ENCODE results near the gene RECQL5. TPM values are rescaled to one million over a fixed set of nuclear protein-coding genes. Genes with fewer than 3 reads are reported as not detected.

The RECQL5 gene
- polyA plus RNA-seq, 1 donor (not counting 4 experiments of a cell fraction or from before 2014, with no cell fraction given): 11.9 TPM

- FAIRE-seq: no peak
- no peaks in the 10 kb centered on the region for H3K4me1 ChIP-seq (ENCODE audit: control insufficient read depth, extremely low read depth, insufficient read depth, low read length)
Observed at GRCh38 chr17:75592348-75593020, 74.5 kb downstream of the RECQL5 start.

GRCh38 chr17:75591722-75592302, 75.1 kb downstream of the RECQL5 start:
- Histone ChIP-seq H4K20me1 (ENCODE audit: control insufficient read depth, extremely low read depth, insufficient read depth, low read length) (no peaks in the 10 kb centered on the region), H3K27ac (ENCODE audit: control insufficient read depth, insufficient read depth, low read length) (no peak overlapping the region), H3K4me1 (ENCODE audit: control insufficient read depth, extremely low read depth, insufficient read depth, low read length) (no peaks in the 10 kb centered on the region), H3K4me2 (ENCODE audit: control insufficient read depth, extremely low read depth, insufficient read depth, low read depth, low read length) (no peak overlapping the region), H3K9me3 (ENCODE audit: control insufficient read depth, low read depth, low read length) (no peaks in the 10 kb centered on the region), H3K36me3 (ENCODE audit: control insufficient read depth in 2 of 2, extremely low read depth in 1 of 2, insufficient read depth in 2 of 2, low read length in 2 of 2) (no peaks in the 10 kb centered on the region), H3K9me1 (ENCODE audit: control insufficient read depth, extremely low read depth, insufficient read depth, low read length) (no peaks in the 10 kb centered on the region), H3K9ac (ENCODE audit: control insufficient read depth, extremely low read depth, insufficient read depth, low read length) (no peak overlapping the region), H3K79me2 (ENCODE audit: control insufficient read depth, insufficient read depth, low read length) (no peaks in the 10 kb centered on the region), H3K4me3 (ENCODE audit: control insufficient read depth in 2 of 3, extremely low read depth in 1 of 3, insufficient read depth in 2 of 3, low read depth in 1 of 3, low read length in 3 of 3) (no peak overlapping the region), H2AFZ (ENCODE audit: control insufficient read depth, low read length) (no peak overlapping the region), H3K27me3 (ENCODE audit: control insufficient read depth, extremely low read depth, insufficient read depth, low read length) (peaks cover 41% of the 10 kb centered on the region)
- FAIRE-seq (no peak), DNase-seq (ENCODE audit: low read depth, low spot score) (no peak)
- TF ChIP-seq EZH2 (IDR thresholded peaks at IDR 0.05; ENCODE audit: low read length) (no peak), CTCF (optimal IDR thresholded peaks at IDR 0.05 in 1 of 3, IDR thresholded peaks at IDR 0.05 in 1 of 3, conservative IDR thresholded peaks at IDR 0.05 in 1 of 3; ENCODE audit: extremely low read depth in 1 of 3, insufficient read depth in 2 of 3, low read length in 3 of 3) (no peak)
- dilution Hi-C loops (cut with MboI; ENCODE audit: extremely low pct_ligation_motif_present, low sequenced_read_pairs): no loop called here

More at GRCh38 chr17:75592348-75593020, 74.5 kb downstream of the RECQL5 start:
- H3K27ac ChIP-seq (ENCODE audit: control insufficient read depth, insufficient read depth, low read length): no peak overlapping the region
- DNase-seq (ENCODE audit: low read depth, low spot score): no peak
- H3K9me3 ChIP-seq (ENCODE audit: control insufficient read depth, low read depth, low read length): no peaks in the 10 kb centered on the region
- no peak overlapping the region for H2AFZ ChIP-seq (ENCODE audit: control insufficient read depth, low read length)
- no peak overlapping the region for H3K4me2 ChIP-seq (ENCODE audit: control insufficient read depth, extremely low read depth, insufficient read depth, low read depth, low read length)
- H3K4me3 ChIP-seq (ENCODE audit: control insufficient read depth in 2 of 3, extremely low read depth in 1 of 3, insufficient read depth in 2 of 3, low read depth in 1 of 3, low read length in 3 of 3): no peak overlapping the region
- H3K27me3 ChIP-seq (ENCODE audit: control insufficient read depth, extremely low read depth, insufficient read depth, low read length): peaks cover 35% of the 10 kb centered on the region
- no peaks in the 10 kb centered on the region for H3K9me1 ChIP-seq (ENCODE audit: control insufficient read depth, extremely low read depth, insufficient read depth, low read length)
- dilution Hi-C loops (cut with MboI; ENCODE audit: extremely low pct_ligation_motif_present, low sequenced_read_pairs): no loop called here
- H3K36me3 ChIP-seq (ENCODE audit: control insufficient read depth in 2 of 2, extremely low read depth in 1 of 2, insufficient read depth in 2 of 2, low read length in 2 of 2): no peaks in the 10 kb centered on the region
- H3K9ac ChIP-seq (ENCODE audit: control insufficient read depth, extremely low read depth, insufficient read depth, low read length): no peak overlapping the region
- TF ChIP-seq EZH2 (IDR thresholded peaks at IDR 0.05; ENCODE audit: low read length): no peak
- TF ChIP-seq CTCF (optimal IDR thresholded peaks at IDR 0.05 in 1 of 3, IDR thresholded peaks at IDR 0.05 in 1 of 3, conservative IDR thresholded peaks at IDR 0.05 in 1 of 3; ENCODE audit: extremely low read depth in 1 of 3, insufficient read depth in 2 of 3, low read length in 3 of 3): no peak
- no peaks in the 10 kb centered on the region for H3K79me2 ChIP-seq (ENCODE audit: control insufficient read depth, insufficient read depth, low read length)
- no peaks in the 10 kb centered on the region for H4K20me1 ChIP-seq (ENCODE audit: control insufficient read depth, extremely low read depth, insufficient read depth, low read length)
